NCI-H524 treated with DMSO at 0.1 percent for 48 hours (cell line): ENCODE data around the gene SLC24A4.

Experiments
- DNase-seq: peaks from one replicate; lab custom pipeline; 2025; lab: John Stamatoyannopoulos, UW

Gene SLC24A4

GRCh38 chr14:92458136-92459029, 135.4 kb downstream of the SLC24A4 start:
- no peak for DNase-seq

- DNase-seq = no peak
Measured at GRCh38 chr14:92459030-92459949, 136.3 kb downstream of the SLC24A4 start.

GRCh38 chr14:92459950-92460421, 137.0 kb downstream of the SLC24A4 start:
- no peak for DNase-seq

- no peak for DNase-seq
Measured at GRCh38 chr14:92460541-92460915, 137.6 kb downstream of the SLC24A4 start.

- no peak for DNase-seq
Measured at GRCh38 chr14:92460916-92461579, 138.1 kb downstream of the SLC24A4 start.

- no peak for DNase-seq
Measured at GRCh38 chr14:92461891-92462290, 138.9 kb downstream of the SLC24A4 start.

- no peak for DNase-seq
Measured at GRCh38 chr14:92462568-92462967, 139.6 kb downstream of the SLC24A4 start.

GRCh38 chr14:92463141-92463540, 140.2 kb downstream of the SLC24A4 start:
- DNase-seq = no peak

- no peak for DNase-seq
Measured at GRCh38 chr14:92464156-92464555, 141.2 kb downstream of the SLC24A4 start.

- DNase-seq = no peak
Measured at GRCh38 chr14:92464716-92465115, 141.8 kb downstream of the SLC24A4 start.

GRCh38 chr14:92465353-92466055, 142.5 kb downstream of the SLC24A4 start:
- no peak for DNase-seq

GRCh38 chr14:92466059-92466458, 143.1 kb downstream of the SLC24A4 start:
- no peak for DNase-seq

- no peak for DNase-seq
Measured at GRCh38 chr14:92469515-92469914, 146.6 kb downstream of the SLC24A4 start.

GRCh38 chr14:92470215-92470614, 147.2 kb downstream of the SLC24A4 start:
- DNase-seq = no peak

GRCh38 chr14:92470811-92471210, 147.8 kb downstream of the SLC24A4 start:
- DNase-seq = peak; percentile 10

GRCh38 chr14:92471919-92472318, 149.0 kb downstream of the SLC24A4 start:
- no peak for DNase-seq

- no peak for DNase-seq
Measured at GRCh38 chr14:92472860-92473259, 149.9 kb downstream of the SLC24A4 start.

GRCh38 chr14:92473261-92473968, 150.4 kb downstream of the SLC24A4 start:
- DNase-seq = no peak

- DNase-seq = no peak
Measured at GRCh38 chr14:92473969-92474535, 151.1 kb downstream of the SLC24A4 start.

- no peak for DNase-seq
Measured at GRCh38 chr14:92475037-92475436, 152.1 kb downstream of the SLC24A4 start.
